Measurements from ENCODE around the gene AGAP1.

AGAP1 gene

DNA sequence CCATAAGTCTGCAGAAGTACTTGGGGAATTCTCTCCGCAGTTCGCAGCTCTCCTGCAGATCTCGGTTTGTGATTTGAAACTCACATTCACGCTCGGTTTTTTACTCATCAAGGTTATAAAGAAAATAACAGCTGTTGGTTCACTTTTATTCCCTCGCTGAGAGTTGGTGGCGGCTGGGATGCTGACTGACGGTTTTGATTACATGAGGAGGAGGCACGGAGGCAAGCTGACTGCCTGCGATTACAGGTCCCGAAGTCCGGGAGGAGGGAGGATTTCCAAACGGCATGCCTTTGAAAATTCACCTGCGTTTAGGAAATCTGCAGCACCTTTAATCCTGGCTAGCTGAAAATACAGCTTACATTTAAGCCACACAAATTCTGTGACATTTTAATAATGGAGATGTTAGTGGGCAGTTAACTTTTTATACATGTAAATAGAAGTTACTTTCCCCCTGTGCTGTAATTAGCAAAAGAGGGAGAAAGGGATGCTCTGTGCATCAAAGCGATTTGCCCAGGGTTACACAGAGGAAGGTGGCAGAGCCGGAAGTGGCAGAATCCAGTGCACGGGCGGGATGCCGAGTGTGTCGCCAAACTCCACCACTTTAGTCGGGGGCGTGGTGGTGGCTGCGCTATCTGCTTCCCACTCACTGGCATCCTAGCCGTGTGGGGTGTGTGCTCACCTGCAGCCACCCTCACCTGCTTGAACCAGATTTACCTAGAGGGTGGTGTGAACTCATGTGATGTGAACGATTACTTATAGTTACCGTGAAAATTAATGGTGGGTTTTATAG lies 14.7 kb downstream of the AGAP1 start:
- DNase-seq (ENCODE audit: low spot score) = no peak

DNA sequence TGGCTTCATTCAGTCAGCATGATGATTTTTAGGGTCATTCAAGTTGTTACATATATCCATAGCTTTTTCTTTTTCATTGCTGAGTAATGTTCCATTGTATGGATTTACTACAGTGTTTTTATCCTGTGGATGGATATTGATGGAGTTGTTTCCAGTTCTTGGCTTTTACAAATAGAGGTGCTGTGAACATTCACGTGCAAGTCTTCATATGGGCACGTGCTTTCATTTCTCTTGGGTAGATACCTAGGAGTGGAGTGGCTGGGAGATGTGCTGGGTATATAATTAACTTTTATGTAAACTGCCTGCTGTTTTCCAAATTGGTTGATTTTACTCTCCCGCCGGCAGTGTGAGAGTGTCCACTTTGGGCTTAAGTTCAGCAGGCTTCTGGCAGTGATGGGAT lies 16.5 kb downstream of the AGAP1 start:
- DNase-seq (ENCODE audit: low spot score) = peak; percentile 24

DNA sequence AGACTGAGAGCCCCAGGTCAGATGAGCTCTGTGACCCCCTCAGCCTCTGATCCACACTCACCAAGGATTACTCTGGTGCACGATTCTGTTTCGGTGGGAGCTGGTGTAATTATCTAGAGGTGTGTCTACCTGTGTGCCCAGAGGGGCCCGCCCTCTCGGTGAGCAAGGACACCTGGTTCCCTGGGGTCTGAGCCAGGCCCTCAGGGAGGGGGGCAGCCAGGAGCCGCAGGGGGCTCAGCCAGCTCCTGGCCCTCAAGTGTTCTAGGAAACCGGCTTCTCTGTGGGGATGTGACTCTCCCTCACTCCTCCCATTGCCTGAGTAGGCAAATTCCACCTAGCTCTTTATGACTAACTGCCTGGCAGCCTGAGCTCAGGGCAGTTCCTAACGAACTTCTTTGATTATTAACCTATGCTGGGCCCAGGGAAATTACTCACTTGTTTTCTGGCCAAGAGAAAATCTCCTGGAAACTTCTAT lies 17.4 kb downstream of the AGAP1 start:
- peak; percentile 95 for DNase-seq (ENCODE audit: low spot score)

DNA sequence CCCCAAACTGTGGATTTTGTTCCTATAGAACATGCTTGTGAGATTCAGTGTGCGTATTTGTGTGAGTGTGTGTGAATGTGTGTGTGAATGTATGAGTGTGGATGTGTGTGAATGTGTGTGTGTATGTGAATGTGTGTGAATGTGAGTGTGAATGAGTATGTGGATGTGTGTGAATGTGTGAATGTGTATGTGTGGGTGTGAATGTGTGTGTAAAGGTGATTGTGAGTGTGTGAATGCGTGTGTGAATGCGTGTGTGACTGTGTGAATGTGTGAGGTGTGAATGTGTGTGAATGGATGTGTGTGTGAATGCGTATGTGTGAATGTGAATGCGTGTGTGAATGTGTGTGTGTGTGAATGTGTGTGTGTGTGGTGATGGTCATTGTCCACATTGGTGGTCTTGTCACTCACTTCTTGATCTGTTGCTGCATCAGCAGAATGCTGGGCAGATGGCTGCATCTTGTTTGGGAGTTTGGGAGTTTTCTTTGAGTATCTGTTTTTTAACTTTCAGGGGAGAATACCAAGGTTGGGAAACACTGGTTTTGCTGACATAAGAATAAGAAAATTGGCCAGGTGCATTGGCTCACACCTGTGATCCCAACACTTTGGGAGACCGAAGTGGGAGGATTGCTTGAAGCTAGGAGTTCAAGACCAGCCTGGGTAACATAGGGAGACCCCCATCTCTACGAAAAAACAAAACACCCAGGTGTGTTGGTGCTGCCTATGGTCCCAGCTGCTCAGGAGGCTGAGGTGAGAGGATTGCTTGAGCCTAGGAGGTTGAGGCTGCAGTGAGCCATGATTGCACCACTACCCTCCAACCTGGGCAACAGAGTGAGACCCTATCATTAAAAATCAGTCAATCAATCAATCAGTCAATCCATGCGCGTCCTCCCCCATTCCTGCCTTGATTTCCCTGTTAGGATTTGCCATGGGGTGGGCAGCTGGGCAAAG lies 18.2 kb downstream of the AGAP1 start:
- DNase-seq (ENCODE audit: low spot score) = no peak

DNA sequence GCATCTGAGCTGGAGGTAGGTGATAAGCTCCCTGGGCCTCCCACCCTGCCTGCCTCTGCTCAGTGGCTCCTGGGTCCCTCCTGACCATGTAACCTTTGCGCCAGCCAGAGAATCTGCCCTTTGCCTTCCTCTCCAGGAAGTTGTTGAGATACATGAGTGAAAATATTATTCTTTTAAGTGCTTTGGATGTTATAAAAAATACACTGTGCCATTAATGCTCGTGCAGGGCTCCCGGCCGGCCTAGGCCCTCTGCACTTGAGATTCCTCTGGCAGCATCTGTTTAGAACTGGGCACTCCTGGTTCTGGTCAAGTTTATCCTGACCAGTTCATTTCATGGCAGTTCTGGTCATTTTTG lies 18.8 kb downstream of the AGAP1 start:
- DNase-seq (ENCODE audit: low spot score) = no peak

DNA sequence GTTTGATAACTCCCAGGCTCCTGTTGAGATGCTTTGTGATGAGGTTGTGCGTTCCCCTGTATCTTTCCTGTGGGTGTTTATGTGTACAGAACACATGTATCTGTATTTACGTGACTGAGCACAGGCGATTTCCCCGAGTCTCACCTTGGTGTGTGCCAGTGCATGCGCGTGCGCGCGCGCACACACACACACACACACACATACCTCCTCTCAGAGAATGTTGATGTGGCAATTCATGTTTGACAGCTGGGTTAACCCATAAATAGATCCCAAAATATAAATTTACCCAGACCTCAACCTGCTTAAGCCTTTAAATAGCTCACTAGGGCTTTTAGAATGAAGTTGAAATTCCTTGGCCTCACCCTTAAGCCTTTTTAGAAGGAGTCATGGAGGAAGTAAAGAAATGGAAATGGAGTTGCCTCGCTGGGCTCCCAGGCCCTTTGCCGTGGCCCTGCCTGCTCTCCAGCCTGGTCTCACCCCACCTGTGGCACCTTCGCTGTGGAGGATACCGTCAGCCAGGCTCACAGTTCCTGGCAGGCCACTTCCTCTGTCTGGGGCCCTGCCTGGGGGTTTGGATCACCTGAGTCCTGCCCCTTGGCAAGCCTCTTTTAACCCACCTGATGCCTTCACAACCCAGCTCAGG lies 20.3 kb downstream of the AGAP1 start:
- no peak for DNase-seq (ENCODE audit: low spot score)

DNA sequence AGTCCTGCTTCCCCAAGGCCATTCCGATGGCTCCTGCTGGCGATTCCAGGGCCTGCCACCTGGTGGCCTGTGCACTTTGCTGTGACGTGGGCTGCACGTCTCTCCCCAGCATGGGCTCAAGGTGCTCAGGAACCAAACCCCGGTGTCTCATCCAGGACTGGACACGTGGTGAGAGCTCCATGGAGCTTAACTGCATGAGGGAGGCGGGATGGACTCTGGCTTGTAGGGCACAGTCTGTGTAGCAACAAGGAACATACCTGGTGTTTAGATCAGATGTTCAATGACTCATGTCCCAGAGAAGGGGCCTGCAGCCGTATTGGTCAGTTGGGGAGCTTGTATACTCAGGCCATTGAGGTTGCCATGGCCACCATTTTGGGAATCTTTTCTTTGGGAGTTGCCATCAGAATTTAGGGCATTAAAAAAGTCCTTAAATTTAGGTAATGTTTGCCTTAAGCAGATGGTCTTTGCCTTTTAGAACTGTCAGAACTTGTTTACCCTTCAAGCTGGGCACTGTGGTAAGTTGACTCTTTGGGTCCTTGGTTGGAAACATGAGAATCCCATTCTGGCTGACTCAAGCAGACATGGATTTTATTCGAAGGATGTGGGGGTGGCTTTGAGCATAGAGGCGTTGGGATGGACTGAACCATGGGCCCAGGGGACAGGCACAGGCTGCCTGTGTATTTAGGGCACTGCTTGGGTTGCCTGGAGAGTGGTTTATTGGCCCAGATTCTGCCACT lies 21.0 kb downstream of the AGAP1 start:
- DNase-seq (ENCODE audit: low spot score) = peak; percentile 90

DNA sequence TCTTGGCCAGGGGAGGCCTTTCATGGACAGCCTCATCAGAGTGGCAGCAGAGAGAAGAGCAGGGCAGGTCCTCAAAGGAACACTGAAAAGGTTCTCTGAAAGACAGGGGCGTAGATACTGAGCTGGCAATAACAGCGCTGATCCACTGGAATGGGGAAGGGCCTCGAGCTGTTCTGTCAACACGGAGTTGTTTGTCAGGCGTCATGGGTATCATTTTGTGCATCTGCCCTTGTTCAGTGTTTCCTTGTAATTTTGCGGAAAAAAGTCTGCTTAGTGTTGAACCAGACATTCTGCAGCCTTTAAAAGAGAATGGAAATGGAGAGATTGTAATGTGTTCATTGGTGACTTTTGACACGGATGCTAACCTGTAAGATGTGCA lies 21.5 kb downstream of the AGAP1 start:
- no peak for DNase-seq (ENCODE audit: low spot score)

DNA sequence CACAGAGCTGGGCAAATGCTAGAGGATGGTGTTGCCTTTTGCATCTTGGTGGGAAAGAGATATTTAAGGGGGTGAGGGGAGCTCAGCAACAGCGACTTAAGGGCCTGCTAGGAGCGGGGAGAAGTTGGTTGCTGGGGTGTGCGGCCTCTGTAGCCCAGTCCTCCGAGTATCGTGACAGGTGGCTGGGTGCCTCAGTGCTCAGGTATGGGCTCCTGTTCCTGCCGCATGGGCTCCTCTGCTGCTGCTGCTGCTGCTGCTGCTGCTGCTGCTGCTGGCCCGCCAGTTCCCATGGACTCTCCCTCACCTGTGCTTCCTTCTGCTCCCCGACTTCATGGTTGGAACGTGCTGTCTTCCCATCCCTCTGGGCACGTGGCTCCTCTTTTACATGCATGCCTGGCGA lies 22.0 kb downstream of the AGAP1 start:
- no peak for DNase-seq (ENCODE audit: low spot score)

DNA sequence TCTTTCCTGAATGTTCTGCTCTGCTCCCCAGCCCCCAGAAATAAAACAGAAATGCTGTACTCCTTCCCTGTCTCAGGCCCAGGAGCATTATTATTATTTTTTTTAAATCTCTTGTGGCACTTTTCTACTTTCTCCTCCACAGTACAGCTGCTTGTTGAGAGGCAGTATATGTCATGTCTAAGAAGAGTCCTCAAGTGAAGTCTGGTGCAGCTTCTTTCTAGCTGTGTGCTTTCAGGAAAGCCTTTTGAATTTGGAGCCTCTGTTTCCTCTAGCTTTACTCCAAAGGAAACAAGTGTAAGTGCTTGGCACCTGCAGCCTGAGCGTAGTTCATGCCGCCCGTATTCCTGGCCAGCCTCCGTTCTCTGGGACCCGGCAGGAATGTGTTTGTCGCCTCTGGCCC lies 22.4 kb downstream of the AGAP1 start:
- no peak for DNase-seq (ENCODE audit: low spot score)

DNA sequence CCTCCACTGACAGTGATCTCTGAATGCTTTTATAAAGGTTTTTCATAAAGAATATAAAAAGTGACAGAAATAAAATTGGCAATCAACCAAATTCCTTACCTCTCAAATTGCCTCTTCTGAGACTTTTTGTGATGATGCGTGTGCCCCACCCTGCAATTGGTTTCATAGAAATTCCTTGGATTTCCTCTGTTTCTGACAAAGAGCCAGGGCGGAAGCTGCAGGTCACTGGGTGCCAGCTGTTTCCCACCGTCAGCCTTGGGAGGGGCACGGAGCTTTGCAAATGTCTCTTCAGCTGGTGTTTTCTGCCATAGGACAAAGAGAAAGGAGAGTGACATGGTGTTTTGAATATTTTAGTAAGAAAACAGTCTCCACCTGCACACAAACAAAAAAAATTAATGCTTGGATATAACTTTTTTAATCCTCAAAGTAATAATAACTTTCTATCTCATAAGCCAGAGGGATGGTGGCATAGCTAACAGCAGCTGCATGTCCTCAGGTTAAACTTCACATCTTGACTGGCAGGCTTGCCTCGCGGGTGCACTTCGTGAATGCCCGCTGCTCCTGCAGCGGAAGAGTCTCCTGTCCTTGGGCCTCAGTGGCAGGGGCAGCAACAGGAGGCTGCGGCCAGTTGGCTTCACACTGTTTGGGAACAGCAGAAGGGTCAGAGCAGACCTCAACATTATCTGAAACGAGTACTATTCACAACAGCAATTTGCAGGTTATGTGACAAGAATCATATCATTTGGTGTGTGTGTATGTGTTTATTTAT lies 24.7 kb downstream of the AGAP1 start:
- DNase-seq (ENCODE audit: low spot score) = peak; percentile 37

DNA sequence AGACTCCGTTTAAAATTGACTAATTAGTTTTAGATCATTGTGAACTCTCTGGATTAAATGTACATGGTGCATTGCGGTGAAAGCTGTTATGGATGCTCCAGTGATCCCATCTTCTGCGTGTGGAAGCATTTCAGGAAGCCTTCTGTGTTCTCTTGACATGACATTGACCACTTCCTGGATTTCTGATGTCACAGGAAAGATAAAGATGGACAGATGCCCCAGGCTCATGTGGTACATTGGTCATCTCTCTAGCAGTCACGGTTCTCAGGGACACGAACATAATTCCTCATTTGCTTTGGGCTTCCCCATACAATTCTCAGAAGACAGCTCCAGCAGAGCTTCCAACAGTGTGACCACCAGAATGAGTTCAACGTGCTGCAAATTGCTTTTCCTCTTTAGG lies 26.9 kb downstream of the AGAP1 start:
- DNase-seq (ENCODE audit: low spot score) = no peak

DNA sequence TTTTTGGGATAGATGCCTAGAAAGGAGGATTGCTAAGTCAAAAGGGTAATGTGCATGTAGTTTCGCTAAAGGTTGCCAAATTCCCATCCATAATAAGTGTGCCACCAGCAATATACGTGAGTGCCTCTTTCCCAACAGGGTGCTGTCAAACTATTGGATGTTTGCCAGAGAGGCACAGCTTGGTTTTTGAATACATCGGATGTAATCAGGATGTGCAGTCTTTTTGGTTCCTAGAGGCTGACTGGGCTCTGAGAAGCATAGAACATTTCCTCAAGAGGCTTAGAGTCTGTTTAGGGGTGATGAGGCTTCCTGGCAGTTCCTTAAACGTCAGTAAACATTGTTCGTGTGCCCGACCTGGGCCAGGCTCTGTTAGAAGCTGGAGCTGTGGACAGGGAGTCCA lies 28.0 kb downstream of the AGAP1 start:
- peak; percentile 30 for DNase-seq (ENCODE audit: low spot score)

DNA sequence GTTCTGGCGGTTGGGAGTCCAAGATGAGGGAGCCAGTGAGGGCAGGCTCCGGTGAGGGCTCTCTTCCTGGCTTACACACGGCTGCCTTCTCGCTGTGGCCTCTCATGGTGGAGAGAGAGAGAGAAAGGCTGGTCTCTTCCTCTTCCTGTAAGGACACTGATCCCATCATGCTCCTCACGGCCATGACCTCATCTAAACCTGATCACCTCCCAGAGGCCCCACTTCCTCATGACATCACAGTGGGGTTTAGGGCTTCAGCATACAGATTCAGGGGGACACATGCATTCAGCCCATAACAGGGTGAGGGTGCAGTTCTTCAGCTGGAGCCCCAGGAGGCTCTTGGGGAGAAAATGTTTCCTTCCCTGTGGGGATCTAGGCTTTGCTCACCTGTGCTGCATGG lies 29.2 kb downstream of the AGAP1 start:
- peak; percentile 34 for DNase-seq (ENCODE audit: low spot score)

DNA sequence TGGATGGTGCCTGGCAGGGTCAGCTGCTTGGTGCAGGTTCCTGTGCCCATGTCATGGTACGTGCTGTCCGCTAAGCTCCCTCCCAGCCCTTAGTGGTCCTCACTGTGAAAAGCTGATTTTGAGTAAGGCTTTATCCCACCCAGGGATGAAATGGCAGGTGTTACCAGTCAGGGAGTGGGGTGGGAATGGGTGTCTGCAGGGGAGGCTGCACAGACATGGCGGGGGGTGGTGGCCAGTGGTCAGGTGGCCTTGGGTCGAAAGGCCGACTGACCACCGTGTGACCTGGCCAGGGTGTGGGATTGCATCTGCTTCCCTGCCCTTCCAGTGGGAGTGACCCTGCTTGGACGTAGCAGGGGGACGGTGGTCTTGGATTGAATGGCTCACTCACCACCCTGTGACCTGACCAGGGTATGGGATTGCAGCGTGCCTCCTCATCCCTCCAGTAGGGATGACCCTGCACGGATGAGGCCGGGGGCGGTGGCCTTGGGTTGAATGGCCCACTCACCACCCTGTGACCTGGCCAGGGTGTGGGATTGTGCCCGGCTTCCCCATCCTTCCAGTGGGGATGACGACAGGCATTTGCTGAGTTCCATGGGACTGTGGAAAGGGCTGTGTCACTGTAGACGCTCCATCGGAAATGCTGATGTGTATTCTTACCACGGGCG lies 29.8 kb downstream of the AGAP1 start:
- DNase-seq (ENCODE audit: low spot score) = no peak

DNA sequence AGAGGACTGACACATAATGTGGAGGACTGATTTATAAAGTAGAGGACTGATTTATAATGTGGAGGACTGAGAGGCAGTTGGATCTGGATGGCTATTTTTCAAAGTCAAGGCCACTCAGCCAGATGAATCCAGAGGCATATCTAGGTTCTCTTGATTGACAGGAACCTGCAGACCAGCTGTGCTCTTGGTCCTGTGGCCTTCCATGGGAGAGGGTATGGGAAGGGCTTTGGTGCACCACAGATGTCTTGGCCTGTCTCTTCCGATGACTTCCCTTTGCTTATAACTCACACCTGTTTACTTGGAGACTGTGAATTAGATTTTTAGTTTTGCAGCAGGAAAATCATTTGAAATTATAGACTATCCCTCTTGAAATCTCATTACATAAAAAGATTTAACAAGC lies 32.3 kb downstream of the AGAP1 start:
- DNase-seq (ENCODE audit: low spot score) = no peak

DNA sequence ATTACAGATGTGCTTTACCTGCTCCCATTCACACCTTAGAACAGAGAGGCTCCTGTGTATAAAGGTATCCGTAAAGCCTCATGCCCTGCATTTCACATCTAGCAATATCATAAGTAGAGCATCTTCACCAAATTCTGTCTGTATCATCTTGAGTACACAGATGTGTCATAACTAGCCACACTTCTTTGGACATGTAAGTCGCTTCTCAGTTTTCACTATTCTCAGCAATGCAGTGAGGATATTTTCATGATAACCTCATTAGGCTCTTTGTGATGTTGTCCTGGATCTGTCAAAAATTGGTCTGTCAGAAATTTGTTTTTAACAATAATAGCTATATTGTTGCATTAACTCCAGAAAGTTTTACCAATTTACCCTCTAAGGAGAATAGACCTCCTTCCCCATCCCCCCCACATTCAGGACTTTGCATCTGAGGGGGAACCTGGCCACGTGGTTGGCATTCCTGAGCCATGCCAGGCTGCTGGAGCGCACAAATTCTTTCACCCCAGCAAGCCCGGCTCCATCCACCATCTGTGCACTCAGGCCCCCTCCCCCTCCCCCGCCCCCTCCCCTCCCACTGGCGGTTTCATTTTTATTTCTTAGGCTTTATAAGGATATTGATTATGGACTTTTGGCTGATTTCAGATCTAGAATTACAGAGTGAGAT lies 34.1 kb downstream of the AGAP1 start:
- DNase-seq (ENCODE audit: low spot score) = no peak

DNA sequence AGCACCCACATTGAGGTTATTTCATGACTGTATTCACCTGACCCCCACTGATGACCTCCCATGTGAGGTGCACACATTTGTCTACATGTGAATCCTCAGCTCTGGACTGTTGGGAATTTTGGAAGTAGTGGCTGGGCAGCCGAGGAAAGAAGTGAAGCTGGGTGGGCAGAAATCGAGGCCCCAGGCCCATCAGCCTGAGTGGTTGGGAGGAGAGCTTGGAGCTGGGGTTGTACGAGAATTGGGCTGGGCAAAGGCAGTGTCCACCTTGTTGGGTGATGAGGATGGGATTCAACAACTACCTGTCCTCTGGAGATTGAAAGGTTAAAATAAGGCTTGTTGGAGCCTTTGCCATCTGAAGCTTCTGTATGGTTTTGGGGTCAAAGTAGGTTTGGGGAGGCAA lies 35.8 kb downstream of the AGAP1 start:
- no peak for DNase-seq (ENCODE audit: low spot score)

DNA sequence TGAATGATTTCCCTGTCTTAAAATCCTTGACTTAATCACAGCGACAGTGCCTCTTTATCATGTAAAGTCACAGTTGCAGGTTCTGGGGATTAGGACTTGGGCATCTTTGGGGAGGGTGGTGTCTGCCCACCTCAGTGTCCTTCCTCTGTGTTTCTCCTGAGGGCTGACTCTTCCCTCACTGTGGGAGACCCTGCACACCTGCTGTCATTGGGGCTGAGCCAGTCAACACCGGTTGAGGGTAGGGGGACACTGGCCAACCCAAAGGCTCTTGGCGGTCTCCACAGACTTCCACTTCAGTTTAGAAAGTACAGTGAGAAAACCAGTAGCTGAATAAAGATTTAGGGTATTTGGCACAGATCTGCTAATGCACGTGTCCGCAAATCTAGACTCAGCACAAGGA lies 36.9 kb downstream of the AGAP1 start:
- no peak for DNase-seq (ENCODE audit: low spot score)

DNA sequence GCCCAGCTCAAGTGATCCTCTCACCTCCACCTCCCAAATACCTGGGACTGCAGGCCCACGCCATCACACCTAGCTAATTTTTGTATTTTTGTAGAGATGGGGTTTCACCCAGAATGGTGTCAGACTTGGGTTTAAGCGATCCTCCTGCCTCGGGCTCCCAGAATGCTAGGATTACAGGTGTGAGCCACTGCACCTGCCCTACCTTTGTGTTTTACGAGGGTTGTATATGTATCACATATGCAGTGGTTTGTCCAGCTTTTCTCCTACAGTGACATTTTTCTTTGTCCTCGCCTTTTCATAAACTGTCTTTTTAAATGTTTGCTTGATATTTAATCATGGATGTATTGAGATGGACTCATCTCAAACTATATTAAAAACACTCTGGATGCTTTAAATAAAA lies 38.5 kb downstream of the AGAP1 start:
- no peak for DNase-seq (ENCODE audit: low spot score)

Data from kidney tubule cell (primary cell).